GM10248 (cell line): ENCODE measurements around the gene MED9.
"Not testable (repeated sequence)": the region's sequence is repeated elsewhere in the genome, so short reads cannot be mapped to it uniquely, and the experiment has no call there.

ENCODE experiments used
- CTCF ChIA-PET: fragments of 300-600 bp; sonication (Branson Sonifier 250); formaldehyde crosslinking; extraction: SDS; loops from one replicate; lab custom pipeline; 2021; ENCODE audit warnings: antibody characterized with exemption; lab: Yijun Ruan, JAX
- POLR2A ChIA-PET: fragments of 350-650 bp; sonication (Branson Sonifier 250); formaldehyde crosslinking; extraction: SDS; loops from one replicate; lab custom pipeline; 2020; ENCODE audit warnings: antibody characterized with exemption; lab: Yijun Ruan, JAX
- DNase-seq: peaks from one replicate; pipeline ENCODE4 v3.0.0; 2012; ENCODE audit errors: extremely low spot score
- CTCF ChIP-seq: IDR thresholded peaks from 2 replicates; pipeline ENCODE4 v1.5.1; 2012; ENCODE audit warnings: mild to moderate bottlenecking, low read depth; ENCODE audit errors: extremely low read depth, missing control alignments, control extremely low read depth

Gene MED9

GRCh38 chr17:17454276-17454675 lies 22.5 kb upstream of the MED9 start:
- TF ChIP-seq CTCF, result no peak
- ChIA-PET CTCF (interaction anchor here (1.0 to 1.8 kb wide), 2 partner anchors 18 to 42 kb away, joined by 4 read pairs; partner anchors contain the start of gene RASD1), POLR2A (no interaction called here)
- DNase-seq, result no peak

GRCh38 chr17:17454700-17455099 lies 22.1 kb upstream of the MED9 start:
- DNase-seq, POLR2A ChIA-PET: not testable (repeated sequence)
- CTCF ChIA-PET, result interaction anchor here (1.8 kb wide), 1 partner anchor 42 kb away, joined by 4 read pairs; the partner anchor contains the start of gene RASD1

- POLR2A ChIA-PET, result no interaction called here
- TF ChIP-seq CTCF, result no peak
These were observed 21.6 kb upstream of the MED9 start for GRCh38 chr17:17455173-17455572.

GRCh38 chr17:17456251-17456650 lies 20.5 kb upstream of the MED9 start:
- ChIA-PET POLR2A (no interaction called here), CTCF (no interaction called here)
- no peak for DNase-seq
- no peak for TF ChIP-seq CTCF

More at GRCh38 chr17:17455173-17455572, 21.6 kb upstream of the MED9 start:
- CTCF ChIA-PET, result no interaction called here
- DNase-seq, result no peak

GRCh38 chr17:17457680-17458079 lies 19.1 kb upstream of the MED9 start:
- no peak for DNase-seq
- POLR2A ChIA-PET, result no interaction called here
- TF ChIP-seq CTCF, result no peak
- CTCF ChIA-PET, result no interaction called here

GRCh38 chr17:17460038-17460437 lies 16.8 kb upstream of the MED9 start:
- POLR2A ChIA-PET, result no interaction called here
- no peak for DNase-seq
- CTCF ChIA-PET, result no interaction called here
- TF ChIP-seq CTCF, result no peak

- CTCF ChIA-PET, result interaction anchor here (0.9 to 1.4 kb wide), 3 partner anchors 13 to 35 kb away, joined by 3 to 4 read pairs (median 4); partner anchors contain the start of gene RASD1
- DNase-seq, result no peak
- TF ChIP-seq CTCF, result no peak
- POLR2A ChIA-PET, result no interaction called here
These were observed 14.6 kb upstream of the MED9 start for GRCh38 chr17:17462048-17462824.
